Neural cell (in vitro differentiated cells): ENCODE measurements around the gene SUCLG2. TPM values are rescaled to one million over a fixed set of nuclear protein-coding genes. Genes with fewer than 3 reads are reported as not detected.

ENCODE experiments used
- H2AFZ ChIP-seq: fragments of 200-600, 300-800 bp; sonication (generic), shearing (Covaris generic); 2 replicates; pipeline ENCODE4 v1.6.0; 2014; ENCODE audit warnings: low read depth, mild to moderate bottlenecking, antibody characterized with exemption, low read length, moderate library complexity
- H3F3A ChIP-seq: fragments of 200-600 bp; shearing (Covaris generic); 2 replicates; pipeline ENCODE4 v1.6.1; 2016; ENCODE audit warnings: mild to moderate bottlenecking, moderate library complexity, mixed read lengths, antibody characterized with exemption, low read length; ENCODE audit not compliant: insufficient read depth, poor library complexity, severe bottlenecking
- H3K27ac ChIP-seq: fragments of 200-600, 300-800 bp; sonication (generic), shearing (Covaris generic); 2 replicates; pipeline ENCODE4 v1.5.1; 2014; ENCODE audit warnings: mild to moderate bottlenecking, low read length, moderate library complexity
- H3K27me3 ChIP-seq: fragments of 300-800, 200-600 bp; sonication (generic), shearing (Covaris generic); 2 replicates; pipeline ENCODE4 v1.6.0; 2014; ENCODE audit warnings: mild to moderate bottlenecking, low read depth, low read length, moderate library complexity; ENCODE audit not compliant: insufficient read depth
- H3K36me3 ChIP-seq: fragments of 300-800, 200-600 bp; sonication (generic), shearing (Covaris generic); 2 replicates; pipeline ENCODE4 v1.5.1; 2014; ENCODE audit warnings: mild to moderate bottlenecking, antibody characterized with exemption, low read length, moderate library complexity; ENCODE audit not compliant: insufficient read depth
- H3K4me2 ChIP-seq: fragments of 300-800, 200-600 bp; sonication (generic), shearing (Covaris generic); 2 replicates; pipeline ENCODE4 v1.6.0; 2014; ENCODE audit warnings: mild to moderate bottlenecking, low read length
- H3K4me3 ChIP-seq: fragments of 300-800, 200-600 bp; sonication (generic), shearing (Covaris generic); 2 replicates; pipeline ENCODE4 v1.5.1; 2014; ENCODE audit warnings: mild to moderate bottlenecking, low read length, moderate library complexity
- H3K79me2 ChIP-seq: fragments of 200-600 bp; shearing (Covaris generic); replicated peaks from 2 replicates; pipeline ENCODE4 v1.6.0; 2014; ENCODE audit warnings: mild to moderate bottlenecking, low read length, moderate library complexity; ENCODE audit not compliant: insufficient read depth
- H3K9ac ChIP-seq: fragments of 300-800, 200-600 bp; sonication (generic), shearing (Covaris generic); 2 replicates; pipeline ENCODE4 v1.6.1; 2016; ENCODE audit warnings: mild to moderate bottlenecking, low read length, mixed read lengths
- H3K9me2 ChIP-seq: fragments of 200-600 bp; shearing (Covaris generic); 2 replicates; pipeline ENCODE4 v1.6.1; 2016; ENCODE audit warnings: mild to moderate bottlenecking, low read length, mixed read lengths; ENCODE audit not compliant: insufficient read depth
- H3K9me3 ChIP-seq: fragments of 200-600, 300-800 bp; sonication (generic), shearing (Covaris generic); 2 replicates; pipeline ENCODE4 v1.6.1; 2016; ENCODE audit warnings: mild to moderate bottlenecking, mixed run types, low read length, moderate library complexity, mixed read lengths
- H4K20me1 ChIP-seq: fragments of 200-600 bp; shearing (Covaris generic); 2 replicates; pipeline ENCODE4 v1.6.1; 2016; ENCODE audit warnings: mild to moderate bottlenecking, mixed run types; ENCODE audit not compliant: insufficient read depth
- CTCF ChIP-seq: fragments of 450-650 bp; IDR thresholded peaks from 2 replicates; pipeline ENCODE4 v1.5.1; 2014; ENCODE audit warnings: antibody characterized with exemption, mild to moderate bottlenecking, moderate library complexity; ENCODE audit not compliant: poor library complexity, severe bottlenecking
- EP300 ChIP-seq: fragments of 450-650 bp; conservative IDR thresholded peaks from 2 replicates; pipeline ENCODE4 v1.6.1; 2014; ENCODE audit warnings: antibody characterized with exemption, mild to moderate bottlenecking, moderate library complexity; ENCODE audit not compliant: poor library complexity, severe bottlenecking
- EZH2 ChIP-seq: fragments of 200-600, 300-800 bp; shearing (Covaris generic), sonication (generic); IDR thresholded peaks from 2 replicates; pipeline ENCODE4 v1.6.1; 2014; ENCODE audit warnings: antibody characterized with exemption, low read length, borderline replicate concordance, mild to moderate bottlenecking; ENCODE audit not compliant: insufficient read depth, poor library complexity, severe bottlenecking
- MXI1 ChIP-seq: fragments of 450-650 bp; conservative IDR thresholded peaks from 2 replicates; pipeline ENCODE4 v1.6.1; 2014; ENCODE audit warnings: antibody characterized with exemption, mild to moderate bottlenecking; ENCODE audit not compliant: poor library complexity, severe bottlenecking
- POLR2AphosphoS5 ChIP-seq: IDR thresholded peaks from 2 replicates; pipeline ENCODE4 v1.6.1; 2012
- RAD21 ChIP-seq: fragments of 450-650 bp; conservative IDR thresholded peaks from 2 replicates; pipeline ENCODE4 v1.6.1; 2014; ENCODE audit warnings: antibody characterized with exemption, mild to moderate bottlenecking, moderate library complexity
- REST ChIP-seq: IDR thresholded peaks from 2 replicates; pipeline ENCODE4 v1.6.1; 2012; ENCODE audit warnings: borderline replicate concordance
- SMC3 ChIP-seq: fragments of 450-650 bp; conservative IDR thresholded peaks from 2 replicates; pipeline ENCODE4 v1.6.1; 2014; ENCODE audit warnings: antibody characterized with exemption, mild to moderate bottlenecking, moderate library complexity; ENCODE audit not compliant: poor library complexity
- TAF1 ChIP-seq: IDR thresholded peaks from 2 replicates; pipeline ENCODE4 v1.6.1; 2012; ENCODE audit warnings: low read depth
- polyA plus RNA-seq: library from polyadenylated mRNA; depleted of rRNA; stranded (reverse); fragments of >200 nt; gene quantifications from 2 replicates; pipeline ENCODE4 v1.2.3, GENCODE V29; 2014

Gene SUCLG2
- polyA plus RNA-seq, 1 donor from 2014 or later = 0.15 TPM

GRCh38 chr3:67460841-67461510 is 193.4 kb downstream of the SUCLG2 start (continued):
- TF ChIP-seq CTCF = no peak

- Histone ChIP-seq H3K27ac (no peak overlapping the region), H3K9me2 (no peaks in the 10 kb centered on the region), H3K9me3 (no peaks in the 10 kb centered on the region), H3K4me2 (no peak overlapping the region), H3K27me3 (no peaks in the 10 kb centered on the region), H3F3A (no peaks in the 10 kb centered on the region), H3K4me3 (no peak overlapping the region), H3K79me2 (no peaks in the 10 kb centered on the region), H3K36me3 (no peaks in the 10 kb centered on the region), H3K9ac (no peak overlapping the region), H2AFZ (no peak overlapping the region), H4K20me1 (no peaks in the 10 kb centered on the region)
- no peak for TF ChIP-seq REST
- no peak for TF ChIP-seq CTCF
- no peak for TF ChIP-seq MXI1
- TF ChIP-seq TAF1 = no peak
- no peak for TF ChIP-seq POLR2AphosphoS5
- no peak for TF ChIP-seq SMC3
- TF ChIP-seq EZH2 = no peak
- no peak for TF ChIP-seq RAD21
- no peak for TF ChIP-seq EP300
Observed at GRCh38 chr3:67459796-67460195, 194.6 kb downstream of the SUCLG2 start.
